ENCODE measurements around the gene SLC7A10. TPM values are rescaled to one million over a fixed set of nuclear protein-coding genes. Genes with fewer than 3 reads are reported as not detected.

The SLC7A10 gene
- total RNA-seq: under 0.01 TPM

- DNase-seq (ENCODE audit: low read depth in 2 of 3, low spot score in 2 of 3): no peak
Observed at GRCh38 chr19:33225458-33225926, at the start of gene SLC7A10. Gene SLC7A10, minus strand, starts transcription at chr19:33225850. Its CDS starts 147 bp downstream, at chr19:33225703.

DNA sequence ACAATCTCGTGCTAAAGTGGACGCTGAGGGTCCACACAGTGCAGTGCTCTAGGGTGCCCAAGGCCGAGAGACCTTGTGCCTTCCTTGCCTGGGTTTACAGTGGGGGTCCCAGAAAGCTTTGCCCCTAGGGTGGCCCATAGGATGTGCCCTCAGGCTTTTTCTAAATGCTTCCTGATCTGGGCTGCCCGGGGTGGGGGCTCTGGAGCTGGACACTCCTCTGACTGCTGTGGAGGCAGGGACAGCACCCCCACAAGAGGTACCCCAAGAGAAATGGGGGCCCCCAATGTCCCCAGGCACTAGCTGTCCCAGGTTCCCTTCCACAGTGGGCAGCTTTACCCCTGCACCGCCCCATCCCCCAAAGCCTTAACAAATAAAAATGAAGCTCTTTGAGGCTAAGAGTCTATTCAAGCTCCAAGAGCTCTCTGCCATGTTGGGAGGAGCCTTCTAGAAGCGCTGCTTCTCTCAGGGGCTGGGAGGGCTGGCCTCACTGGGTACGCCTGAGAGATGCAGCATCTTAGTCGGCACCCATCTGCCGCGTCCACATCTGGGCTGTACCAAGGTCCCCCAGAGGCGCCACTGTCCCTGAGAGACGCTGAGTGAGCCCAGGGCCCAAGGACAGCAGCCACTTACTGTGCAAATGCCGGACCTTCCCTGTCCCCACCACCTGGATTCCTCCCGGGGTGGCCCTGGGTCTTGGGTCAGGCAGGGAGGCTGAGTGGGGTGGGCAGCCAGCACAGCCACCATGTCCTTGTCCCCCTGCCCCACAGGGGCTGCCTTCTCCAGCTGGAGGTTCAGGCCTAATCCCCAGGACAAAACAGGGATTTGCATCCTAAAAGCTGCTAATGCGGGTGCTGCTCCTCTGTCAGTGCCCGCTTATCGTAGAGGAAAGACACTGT lies 49.3 kb upstream of the SLC7A10 start:
- no peak for DNase-seq (ENCODE audit: low read depth in 2 of 3, low spot score in 2 of 3)

- peak in 2 of 3 donors; percentile 59 to 60 for DNase-seq (ENCODE audit: low read depth in 2 of 3, low spot score in 2 of 3)
Observed at GRCh38 chr19:33273881-33274662, 48.4 kb upstream of the SLC7A10 start.

GRCh38 chr19:33273065-33273736 lies 47.6 kb upstream of the SLC7A10 start:
- no peak for DNase-seq (ENCODE audit: low read depth in 2 of 3, low spot score in 2 of 3)

DNA sequence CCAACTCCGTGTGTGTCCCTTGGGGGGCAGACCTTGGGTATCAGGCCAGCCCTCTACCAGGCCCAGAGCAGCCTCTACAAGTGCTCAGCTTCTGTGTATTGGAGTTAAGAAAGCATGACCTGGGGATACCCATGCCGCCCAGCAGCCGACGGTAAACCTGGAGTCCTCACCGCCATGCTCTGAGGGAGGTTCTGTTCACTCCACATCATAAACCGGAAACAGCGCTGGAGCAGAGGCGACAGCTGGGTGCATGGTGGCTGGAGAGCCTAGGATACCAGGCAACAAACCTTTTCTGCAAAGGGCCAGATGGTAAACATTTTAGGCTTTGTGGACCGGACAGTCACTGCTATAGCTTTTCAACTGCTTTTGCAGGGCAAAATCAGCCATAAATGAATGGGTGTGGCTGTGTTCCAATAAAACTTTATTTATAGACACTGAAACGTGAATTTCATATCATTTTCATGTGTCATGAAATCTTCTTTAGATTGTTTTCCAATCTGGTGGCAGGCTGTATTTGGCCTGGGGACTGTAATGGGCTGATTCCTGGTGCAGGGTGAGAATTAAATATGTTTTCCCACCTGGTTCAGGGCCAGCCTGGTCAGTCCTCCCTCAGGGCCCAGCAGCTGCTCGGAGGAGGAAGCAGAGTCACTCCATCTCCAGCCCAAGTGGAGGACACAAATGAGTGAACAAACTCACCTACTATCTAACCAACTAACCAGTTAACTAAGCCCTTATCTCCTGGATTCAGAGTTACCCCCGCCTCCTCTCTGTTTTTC lies 45.8 kb upstream of the SLC7A10 start:
- DNase-seq (ENCODE audit: low read depth in 2 of 3, low spot score in 2 of 3): no peak

DNA sequence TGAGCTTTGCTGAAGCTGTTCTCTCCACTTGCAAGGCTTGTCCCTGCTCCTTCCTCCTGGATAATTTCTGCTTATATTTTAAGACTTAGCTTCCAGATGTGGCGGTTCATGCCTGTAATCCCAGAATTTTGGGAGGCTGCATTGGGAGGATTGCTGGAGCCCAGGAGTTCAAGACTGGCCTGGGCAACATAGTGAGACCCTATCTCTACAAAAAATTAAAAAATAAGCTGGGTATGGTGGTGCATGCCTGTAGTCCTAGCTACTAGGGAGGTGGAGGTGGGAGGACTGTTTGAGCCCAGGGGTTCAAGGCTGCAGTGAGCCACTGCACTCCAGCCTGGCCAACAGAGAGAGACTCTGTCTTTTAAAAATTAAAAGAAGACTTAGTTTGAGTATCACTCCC lies 45.1 kb upstream of the SLC7A10 start:
- DNase-seq (ENCODE audit: low read depth in 2 of 3, low spot score in 2 of 3): no peak

DNA sequence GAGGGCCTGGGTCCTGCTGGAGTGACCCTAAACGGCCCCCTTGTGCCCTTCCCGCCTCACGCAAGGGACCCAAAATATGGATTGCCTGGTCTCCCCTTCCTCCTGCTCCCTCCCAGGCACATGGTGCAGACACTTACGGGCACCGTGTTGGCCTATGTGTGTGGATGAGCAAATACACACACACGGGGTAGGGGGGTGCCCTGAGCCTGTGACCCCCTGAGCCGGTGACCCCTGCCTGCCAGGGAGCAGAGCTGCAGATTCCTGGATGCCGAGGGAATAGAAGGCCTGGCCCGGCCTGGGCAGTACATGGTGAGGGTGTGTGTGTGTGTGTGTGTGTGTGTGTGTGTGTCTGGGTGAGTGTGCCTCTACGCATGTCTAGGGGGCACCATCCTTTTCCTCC lies 43.4 kb upstream of the SLC7A10 start:
- no peak for DNase-seq (ENCODE audit: low read depth in 2 of 3, low spot score in 2 of 3)

GRCh38 chr19:33268162-33268991 lies 42.7 kb upstream of the SLC7A10 start:
- DNase-seq (ENCODE audit: low read depth in 2 of 3, low spot score in 2 of 3): peak in 1 of 3 donors; percentile 41

GRCh38 chr19:33267706-33268105 lies 42.1 kb upstream of the SLC7A10 start:
- DNase-seq (ENCODE audit: low read depth in 2 of 3, low spot score in 2 of 3): no peak

DNA sequence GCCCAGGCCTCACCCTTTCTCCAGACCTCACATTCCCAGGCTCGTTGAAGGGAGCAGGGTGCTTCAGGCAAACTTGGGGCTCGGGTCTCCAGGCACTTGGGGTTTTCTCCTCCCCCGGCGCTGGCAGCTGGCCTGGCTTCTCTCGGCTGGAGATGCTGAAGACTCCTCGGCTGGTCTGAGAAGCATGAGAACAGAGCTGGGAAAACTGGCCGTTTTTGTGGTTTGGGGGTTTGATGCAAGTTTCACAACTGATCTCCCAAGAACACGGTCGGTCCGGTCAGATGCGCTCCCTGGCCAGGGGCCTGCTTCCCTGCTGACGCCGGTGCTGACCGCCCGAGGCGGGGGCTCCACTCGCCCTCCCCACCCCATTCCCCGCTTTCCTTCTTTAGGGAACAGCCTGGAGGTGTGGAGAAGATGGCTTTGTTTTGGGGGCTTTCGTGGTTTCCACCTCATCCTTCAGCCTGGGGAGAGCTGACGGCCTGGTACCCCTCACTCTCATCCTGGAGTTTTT lies 41.4 kb upstream of the SLC7A10 start:
- no peak for DNase-seq (ENCODE audit: low read depth in 2 of 3, low spot score in 2 of 3)

- DNase-seq (ENCODE audit: low read depth in 2 of 3, low spot score in 2 of 3): no peak
Observed at GRCh38 chr19:33264881-33265445, 39.3 kb upstream of the SLC7A10 start.

DNA sequence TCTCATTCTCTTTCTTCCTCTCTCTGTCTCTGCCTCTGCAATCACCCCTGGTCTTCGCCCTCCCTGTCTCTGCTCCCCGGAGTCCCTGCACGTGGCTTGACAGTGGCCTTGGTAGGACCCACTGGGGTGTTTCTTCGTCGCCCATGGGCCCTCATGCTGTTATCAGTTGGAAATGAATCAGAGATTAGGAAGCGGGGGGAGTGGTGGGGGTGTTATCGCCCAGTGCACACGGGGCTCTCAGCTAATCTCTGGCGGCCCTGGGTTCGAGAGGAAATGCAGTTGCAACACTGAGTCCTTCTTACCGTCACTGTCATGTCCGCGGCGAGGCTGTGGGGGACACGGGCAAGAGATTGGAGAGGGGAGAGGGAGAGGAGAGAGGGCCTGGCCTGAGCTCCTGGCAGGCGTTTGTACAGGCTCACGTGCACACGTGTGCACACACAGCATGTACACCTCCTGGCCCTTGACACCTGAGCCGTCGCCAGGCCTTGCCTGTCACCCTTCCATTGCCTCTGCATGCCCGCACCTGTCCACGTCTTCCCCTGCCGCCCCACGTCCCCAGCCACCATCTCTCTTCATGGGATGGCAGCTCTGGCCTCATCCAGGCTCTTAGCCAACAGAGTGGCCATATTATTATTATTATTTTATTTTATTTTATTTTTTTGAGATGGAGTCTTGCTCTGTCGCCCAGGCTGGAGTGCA lies 37.8 kb upstream of the SLC7A10 start:
- peak in 2 of 3 donors; percentile 29 to 37 for DNase-seq (ENCODE audit: low read depth in 2 of 3, low spot score in 2 of 3)

- no peak for DNase-seq (ENCODE audit: low read depth in 2 of 3, low spot score in 2 of 3)
Observed at GRCh38 chr19:33261511-33262189, 36.0 kb upstream of the SLC7A10 start.

GRCh38 chr19:33260628-33261418 lies 35.2 kb upstream of the SLC7A10 start:
- peak in 2 of 3 donors; percentile 92 to 93 for DNase-seq (ENCODE audit: low read depth in 2 of 3, low spot score in 2 of 3)

- no peak for DNase-seq (ENCODE audit: low read depth in 2 of 3, low spot score in 2 of 3)
Observed at GRCh38 chr19:33259539-33259938, 33.9 kb upstream of the SLC7A10 start.

DNA sequence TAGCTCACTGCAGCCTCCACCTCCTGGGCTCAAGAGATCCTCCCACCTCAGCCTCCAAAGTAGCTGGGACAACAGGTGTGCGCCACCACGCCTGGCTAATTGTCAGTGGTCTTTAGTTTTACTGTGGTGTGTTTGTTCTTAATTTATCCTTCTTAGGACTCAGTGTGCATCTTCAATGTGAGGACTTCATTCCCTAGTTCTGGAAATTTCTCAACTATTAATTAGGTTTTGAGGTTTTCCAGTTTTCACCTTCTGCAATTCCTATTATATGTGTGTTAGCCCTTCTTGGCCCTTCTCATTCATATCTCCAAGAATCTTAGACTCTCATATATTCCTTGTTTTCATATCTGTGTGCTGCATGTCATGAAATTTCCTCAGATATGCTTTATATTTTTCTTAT lies 32.2 kb upstream of the SLC7A10 start:
- no peak for DNase-seq (ENCODE audit: low read depth in 2 of 3, low spot score in 2 of 3)

GRCh38 chr19:33256261-33256660 lies 30.6 kb upstream of the SLC7A10 start:
- no peak for DNase-seq (ENCODE audit: low read depth in 2 of 3, low spot score in 2 of 3)
